ENCODE measurements around the gene AP5B1.

The AP5B1 gene

DNA sequence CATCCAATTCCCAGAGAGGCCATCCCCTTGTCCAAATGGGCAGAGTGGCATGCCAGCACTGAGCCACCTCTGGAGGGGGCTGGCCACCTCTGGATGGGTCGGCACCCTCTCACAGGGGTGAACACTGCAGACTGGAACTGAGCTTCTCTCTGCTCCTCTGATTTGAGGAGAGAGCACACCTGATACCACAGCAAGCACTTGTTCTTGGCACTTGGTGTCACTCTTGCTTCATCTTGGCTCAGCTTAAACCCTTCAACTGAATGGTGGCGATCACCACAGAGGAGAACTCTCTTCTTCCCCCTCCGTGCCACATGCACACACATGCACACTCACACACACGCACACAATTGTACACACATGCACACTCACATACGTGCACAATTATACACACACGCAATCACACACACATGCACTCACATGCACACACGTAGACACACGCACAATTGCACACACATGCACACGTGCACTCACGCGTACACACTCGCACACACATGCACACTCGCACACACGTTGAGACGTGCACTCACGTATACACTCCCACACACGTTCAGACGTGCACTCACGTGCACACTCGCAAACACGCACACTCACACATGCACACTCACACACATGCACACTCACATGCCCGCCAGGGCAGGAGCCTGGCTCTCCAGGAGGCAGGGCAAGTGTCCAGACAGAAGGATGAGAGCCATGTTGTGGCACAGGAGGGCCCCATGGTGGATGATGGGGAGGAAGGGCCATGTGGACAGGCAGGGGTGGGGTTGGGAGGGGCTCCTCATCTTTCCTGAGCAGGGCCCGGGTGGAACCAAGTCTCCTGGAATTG lies 29.5 kb upstream of the AP5B1 start:
- POLR2A ChIA-PET, result no interaction called here
- H3K36me3 ChIP-seq (ENCODE audit: control insufficient read depth in 2 of 2, insufficient read depth in 1 of 2, low read length in 2 of 2), result no peaks in the 10 kb centered on the region

DNA sequence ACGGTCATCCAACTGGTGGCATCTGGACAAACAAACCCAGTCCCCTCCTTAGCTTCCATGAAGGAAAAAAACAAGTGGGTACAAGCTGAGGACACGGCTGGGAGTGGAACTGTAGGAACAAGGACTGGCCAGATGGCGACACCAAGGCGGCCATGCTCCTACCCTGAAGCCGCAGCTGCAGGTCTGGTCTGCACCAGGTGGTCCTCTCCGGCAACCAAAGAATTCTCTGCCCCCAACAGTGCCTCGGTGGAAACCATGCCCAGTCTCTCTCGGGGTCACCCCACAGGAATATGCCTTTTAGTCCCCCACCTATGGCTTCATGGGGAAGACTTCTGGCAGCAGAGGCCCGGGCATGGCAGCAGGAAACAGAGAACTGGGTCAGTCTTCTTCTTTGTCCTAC lies 28.7 kb upstream of the AP5B1 start:
- no peaks in the 10 kb centered on the region for H3K4me1 ChIP-seq (ENCODE audit: control insufficient read depth, insufficient read depth, low read length)
- ChIA-PET CTCF (interaction anchor here (0.6 to 3.5 kb wide), 4 partner anchors 9 to 210 kb away, joined by 3 to 30 read pairs (median 5); no protein-coding TSS in a partner anchor), POLR2A (no interaction called here)
- H3K9me3 ChIP-seq (ENCODE audit: control insufficient read depth, insufficient read depth, low read depth, low read length), result no peaks in the 10 kb centered on the region
- H3K4me3 ChIP-seq (ENCODE audit: low read depth, low read length), result no peak overlapping the region
- H3K27ac ChIP-seq (ENCODE audit: extremely low read depth, low read depth, low read length), result no peak overlapping the region
- no peaks in the 10 kb centered on the region for H3K36me3 ChIP-seq (ENCODE audit: control insufficient read depth in 2 of 2, insufficient read depth in 1 of 2, low read length in 2 of 2)
- TF ChIP-seq ZNF513 (tag by site-specific recombination; IDR thresholded peaks at IDR 0.05), result no peak

More for the DNA sequence above, 29.5 kb upstream of the AP5B1 start:
- TF ChIP-seq CTCF (tag by site-specific recombination; IDR thresholded peaks at IDR 0.05) (peak; percentile 76), HOXA7 (CRISPR knock-in tag; IDR thresholded peaks at IDR 0.05; ENCODE audit: borderline replicate concordance) (no peak), ZBTB26 (tag by site-specific recombination; optimal IDR thresholded peaks at IDR 0.05) (peak; percentile 53)
- TF ChIP-seq, protein P1, sequence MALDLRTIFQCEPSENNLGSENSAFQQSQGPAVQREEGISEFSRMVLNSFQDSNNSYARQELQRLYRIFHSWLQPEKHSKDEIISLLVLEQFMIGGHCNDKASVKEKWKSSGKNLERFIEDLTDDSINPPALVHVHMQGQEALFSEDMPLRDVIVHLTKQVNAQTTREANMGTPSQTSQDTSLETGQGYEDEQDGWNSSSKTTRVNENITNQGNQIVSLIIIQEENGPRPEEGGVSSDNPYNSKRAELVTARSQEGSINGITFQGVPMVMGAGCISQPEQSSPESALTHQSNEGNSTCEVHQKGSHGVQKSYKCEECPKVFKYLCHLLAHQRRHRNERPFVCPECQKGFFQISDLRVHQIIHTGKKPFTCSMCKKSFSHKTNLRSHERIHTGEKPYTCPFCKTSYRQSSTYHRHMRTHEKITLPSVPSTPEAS (tag by site-specific recombination; IDR thresholded peaks at IDR 0.05), result peak; percentile 84
- CTCF ChIA-PET, result interaction anchor here (0.6 to 3.5 kb wide), 5 partner anchors 8 to 209 kb away, joined by 3 to 30 read pairs (median 4); no protein-coding TSS in a partner anchor
- Histone ChIP-seq H3K4me3 (ENCODE audit: low read depth, low read length) (no peak overlapping the region), H3K4me1 (ENCODE audit: control insufficient read depth, insufficient read depth, low read length) (no peaks in the 10 kb centered on the region), H3K9me3 (ENCODE audit: control insufficient read depth, insufficient read depth, low read depth, low read length) (no peaks in the 10 kb centered on the region), H3K27ac (ENCODE audit: extremely low read depth, low read depth, low read length) (no peak overlapping the region)

DNA sequence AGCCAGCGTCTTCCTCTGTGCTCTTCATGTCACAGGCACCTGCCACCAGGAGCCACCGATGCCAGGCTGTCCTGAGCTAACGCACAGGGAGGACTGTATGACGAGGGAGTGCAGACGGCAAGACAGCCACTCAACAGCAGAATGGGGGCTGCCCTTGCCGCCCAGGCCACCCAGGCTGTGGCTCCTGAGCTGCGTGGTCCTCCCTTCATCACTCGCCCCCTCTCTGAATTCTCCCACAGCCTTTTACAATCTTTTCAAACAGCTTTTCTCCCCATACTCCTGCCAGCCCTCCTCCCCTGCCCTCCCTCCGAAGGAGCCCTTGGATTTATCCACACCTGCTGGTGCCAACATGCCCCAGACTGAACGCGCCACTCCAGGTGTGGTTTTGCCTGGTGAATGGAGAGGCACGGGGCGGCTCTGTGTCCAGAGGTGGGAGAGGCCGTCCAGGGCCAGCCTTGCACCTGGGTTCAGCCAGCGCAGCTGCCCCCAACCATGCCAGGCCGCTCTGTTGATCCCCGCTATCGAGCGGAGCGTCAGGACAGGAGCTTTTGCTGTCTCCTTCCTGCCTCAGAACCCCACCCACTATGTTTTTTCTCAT lies 28.1 kb upstream of the AP5B1 start:
- Histone ChIP-seq H3K36me3 (ENCODE audit: control insufficient read depth in 2 of 2, insufficient read depth in 1 of 2, low read length in 2 of 2) (no peaks in the 10 kb centered on the region), H3K9me3 (ENCODE audit: control insufficient read depth, insufficient read depth, low read depth, low read length) (no peaks in the 10 kb centered on the region), H3K27ac (ENCODE audit: extremely low read depth, low read depth, low read length) (no peak overlapping the region), H3K4me3 (ENCODE audit: low read depth, low read length) (no peak overlapping the region), H3K4me1 (ENCODE audit: control insufficient read depth, insufficient read depth, low read length) (no peaks in the 10 kb centered on the region)
- ChIA-PET CTCF (interaction anchor here (3.5 kb wide), 1 partner anchor 9 kb away, joined by 30 read pairs; no protein-coding TSS in a partner anchor), POLR2A (interaction anchor here (1.5 kb wide), 1 partner anchor 9 kb away, joined by 5 read pairs; no protein-coding TSS in a partner anchor)
- TF ChIP-seq ZNF404 (tag by site-specific recombination; IDR thresholded peaks at IDR 0.05) (no peak), ZNF223 (tag by site-specific recombination; IDR thresholded peaks at IDR 0.05) (no peak), MYNN (tag by site-specific recombination; IDR thresholded peaks at IDR 0.05; ENCODE audit: borderline replicate concordance) (no peak), ZNF701 (tag by site-specific recombination; IDR thresholded peaks at IDR 0.05) (no peak), ZNF513 (tag by site-specific recombination; IDR thresholded peaks at IDR 0.05) (no peak), ZNF302 (tag by site-specific recombination; IDR thresholded peaks at IDR 0.05; ENCODE audit: low read depth) (no peak), ZNF629 (tag by site-specific recombination; IDR thresholded peaks at IDR 0.05) (no peak), ZNF830 (tag by site-specific recombination; IDR thresholded peaks at IDR 0.05; ENCODE audit: low read depth) (no peak), KLF16 (tag by site-specific recombination; IDR thresholded peaks at IDR 0.05) (no peak), KLF7 (tag by site-specific recombination; IDR thresholded peaks at IDR 0.05; ENCODE audit: borderline replicate concordance) (no peak), ZNF394 (tag by site-specific recombination; IDR thresholded peaks at IDR 0.05; ENCODE audit: borderline replicate concordance) (no peak)
- TF ChIP-seq, protein P2, sequence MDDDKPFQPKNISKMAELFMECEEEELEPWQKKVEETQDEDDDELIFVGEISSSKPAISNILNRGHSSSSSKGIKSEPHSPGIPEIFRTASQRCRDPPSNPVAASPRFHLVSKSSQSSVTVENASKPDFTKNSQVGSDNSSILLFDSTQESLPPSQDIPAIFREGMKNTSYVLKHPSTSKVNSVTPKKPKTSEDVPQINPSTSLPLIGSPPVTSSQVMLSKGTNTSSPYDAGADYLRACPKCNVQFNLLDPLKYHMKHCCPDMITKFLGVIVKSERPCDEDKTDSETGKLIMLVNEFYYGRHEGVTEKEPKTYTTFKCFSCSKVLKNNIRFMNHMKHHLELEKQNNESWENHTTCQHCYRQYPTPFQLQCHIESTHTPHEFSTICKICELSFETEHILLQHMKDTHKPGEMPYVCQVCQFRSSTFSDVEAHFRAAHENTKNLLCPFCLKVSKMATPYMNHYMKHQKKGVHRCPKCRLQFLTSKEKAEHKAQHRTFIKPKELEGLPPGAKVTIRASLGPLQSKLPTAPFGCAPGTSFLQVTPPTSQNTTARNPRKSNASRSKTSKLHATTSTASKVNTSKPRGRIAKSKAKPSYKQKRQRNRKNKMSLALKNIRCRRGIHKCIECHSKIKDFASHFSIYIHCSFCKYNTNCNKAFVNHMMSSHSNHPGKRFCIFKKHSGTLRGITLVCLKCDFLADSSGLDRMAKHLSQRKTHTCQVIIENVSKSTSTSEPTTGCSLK (tag by site-specific recombination; IDR thresholded peaks at IDR 0.05), result no peak
- TF ChIP-seq, protein P3, sequence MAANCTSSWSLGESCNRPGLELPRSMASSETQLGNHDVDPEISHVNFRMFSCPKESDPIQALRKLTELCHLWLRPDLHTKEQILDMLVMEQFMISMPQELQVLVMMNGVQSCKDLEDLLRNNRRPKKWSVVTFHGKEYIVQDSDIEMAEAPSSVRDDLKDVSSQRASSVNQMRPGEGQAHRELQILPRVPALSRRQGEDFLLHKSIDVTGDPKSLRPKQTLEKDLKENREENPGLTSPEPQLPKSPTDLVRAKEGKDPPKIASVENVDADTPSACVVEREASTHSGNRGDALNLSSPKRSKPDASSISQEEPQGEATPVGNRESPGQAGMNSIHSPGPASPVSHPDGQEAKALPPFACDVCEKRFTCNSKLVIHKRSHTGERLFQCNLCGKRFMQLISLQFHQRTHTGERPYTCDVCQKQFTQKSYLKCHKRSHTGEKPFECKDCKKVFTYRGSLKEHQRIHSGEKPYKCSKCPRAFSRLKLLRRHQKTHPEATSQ (tag by site-specific recombination; IDR thresholded peaks at IDR 0.05), result no peak

All from HEK293 (cell line).